ENCODE data around the gene UBXN11.

Gene UBXN11

DNA sequence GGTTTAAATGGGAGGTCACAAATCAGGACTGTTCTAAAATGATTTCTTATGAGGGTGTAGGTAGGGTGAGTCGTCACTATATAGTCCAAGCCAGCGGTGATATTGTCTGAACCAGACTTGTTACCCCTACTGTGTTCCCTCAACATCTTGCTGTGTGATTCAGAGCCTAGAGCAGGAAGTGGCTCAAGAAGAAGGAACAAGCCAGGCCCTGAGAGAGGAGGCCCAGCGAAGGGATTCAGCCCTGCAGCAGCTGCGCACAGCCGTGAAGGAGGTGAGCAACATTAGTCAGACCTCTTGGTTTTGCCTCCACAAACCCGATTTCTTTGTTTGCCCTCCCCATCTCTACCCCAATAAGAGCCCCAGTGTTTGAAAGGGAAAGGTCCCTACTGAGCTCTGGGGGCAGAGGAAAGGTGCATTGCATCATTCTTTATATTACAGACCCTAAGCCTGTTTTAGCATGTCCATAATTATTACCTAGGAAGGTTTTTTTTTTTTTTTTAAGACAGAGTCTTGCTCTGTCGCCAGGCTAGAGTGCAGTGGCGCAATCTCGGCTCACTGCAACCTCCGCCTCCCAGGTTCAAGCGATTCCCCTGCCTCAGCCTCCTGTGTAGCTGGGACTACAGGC is 31.5 kb downstream of the UBXN11 start:
- no peaks in the 10 kb centered on the region; the same call in 1 of the 2 replicates for H3K36me3 ChIP-seq (ENCODE audit: insufficient read depth)
- H3K27ac ChIP-seq = no peak overlapping the region; the same call in 1 of the 2 replicates
- no peak overlapping the region for H3K9ac ChIP-seq
- H3K4me3 ChIP-seq (IDR thresholded peaks at IDR 0.05; ENCODE audit: insufficient read depth, low read depth, low read length) = no peak overlapping the region
- no peaks in the 10 kb centered on the region for H3K79me2 ChIP-seq (ENCODE audit: insufficient read depth, low read depth)
- H3K4me2 ChIP-seq = no peak overlapping the region; the same call in 1 of the 2 replicates
- H4K20me1 ChIP-seq (ENCODE audit: insufficient read depth) = no peaks in the 10 kb centered on the region
- no peaks in the 10 kb centered on the region for H3K27me3 ChIP-seq (ENCODE audit: insufficient read depth, low read depth)
- no peak overlapping the region for H2AFZ ChIP-seq (ENCODE audit: low read depth)
- peaks cover 47% of the 10 kb centered on the region for H3K4me1 ChIP-seq (ENCODE audit: low read depth, poor library complexity, severe bottlenecking)
- TF ChIP-seq, protein P1, sequence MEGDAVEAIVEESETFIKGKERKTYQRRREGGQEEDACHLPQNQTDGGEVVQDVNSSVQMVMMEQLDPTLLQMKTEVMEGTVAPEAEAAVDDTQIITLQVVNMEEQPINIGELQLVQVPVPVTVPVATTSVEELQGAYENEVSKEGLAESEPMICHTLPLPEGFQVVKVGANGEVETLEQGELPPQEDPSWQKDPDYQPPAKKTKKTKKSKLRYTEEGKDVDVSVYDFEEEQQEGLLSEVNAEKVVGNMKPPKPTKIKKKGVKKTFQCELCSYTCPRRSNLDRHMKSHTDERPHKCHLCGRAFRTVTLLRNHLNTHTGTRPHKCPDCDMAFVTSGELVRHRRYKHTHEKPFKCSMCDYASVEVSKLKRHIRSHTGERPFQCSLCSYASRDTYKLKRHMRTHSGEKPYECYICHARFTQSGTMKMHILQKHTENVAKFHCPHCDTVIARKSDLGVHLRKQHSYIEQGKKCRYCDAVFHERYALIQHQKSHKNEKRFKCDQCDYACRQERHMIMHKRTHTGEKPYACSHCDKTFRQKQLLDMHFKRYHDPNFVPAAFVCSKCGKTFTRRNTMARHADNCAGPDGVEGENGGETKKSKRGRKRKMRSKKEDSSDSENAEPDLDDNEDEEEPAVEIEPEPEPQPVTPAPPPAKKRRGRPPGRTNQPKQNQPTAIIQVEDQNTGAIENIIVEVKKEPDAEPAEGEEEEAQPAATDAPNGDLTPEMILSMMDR (conservative IDR thresholded peaks at IDR 0.05; ENCODE audit: low read depth, low read length) = no peak

DNA sequence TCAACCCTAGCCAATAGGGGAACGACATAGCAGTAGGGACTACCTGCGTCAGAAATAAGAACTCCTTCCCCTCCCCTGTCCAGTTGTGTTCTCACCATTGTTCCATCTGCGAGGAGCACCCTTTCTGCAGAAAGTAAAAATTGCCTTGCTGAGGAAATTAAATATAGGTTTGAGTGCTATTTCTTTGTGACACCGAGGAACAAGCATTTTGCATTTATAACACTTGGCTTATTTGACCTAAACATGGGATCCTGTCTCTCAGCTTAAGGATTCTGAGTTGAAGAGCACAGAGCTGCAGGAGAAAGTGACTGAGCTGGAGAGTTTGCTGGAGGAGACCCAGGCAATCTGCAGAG is 37.3 kb downstream of the UBXN11 start:
- H3K4me1 ChIP-seq (ENCODE audit: low read depth, poor library complexity, severe bottlenecking) = no peaks in the 10 kb centered on the region
- no peak overlapping the region for H3K9ac ChIP-seq
- H3K4me2 ChIP-seq = no peak overlapping the region
- no peak overlapping the region for H3K4me3 ChIP-seq (IDR thresholded peaks at IDR 0.05; ENCODE audit: insufficient read depth, low read depth, low read length)
- H3K36me3 ChIP-seq (ENCODE audit: insufficient read depth) = peaks cover 16% of the 10 kb centered on the region; the same call in 1 of the 2 replicates
- H3K27ac ChIP-seq = no peak overlapping the region
- H3K79me2 ChIP-seq (ENCODE audit: insufficient read depth, low read depth) = no peaks in the 10 kb centered on the region
- no peak overlapping the region for H2AFZ ChIP-seq (ENCODE audit: low read depth)
- no peaks in the 10 kb centered on the region for H4K20me1 ChIP-seq (ENCODE audit: insufficient read depth)
- no peaks in the 10 kb centered on the region for H3K27me3 ChIP-seq (ENCODE audit: insufficient read depth, low read depth)
- TF ChIP-seq, protein P1 (conservative IDR thresholded peaks at IDR 0.05; ENCODE audit: low read depth, low read length) = no peak

DNA sequence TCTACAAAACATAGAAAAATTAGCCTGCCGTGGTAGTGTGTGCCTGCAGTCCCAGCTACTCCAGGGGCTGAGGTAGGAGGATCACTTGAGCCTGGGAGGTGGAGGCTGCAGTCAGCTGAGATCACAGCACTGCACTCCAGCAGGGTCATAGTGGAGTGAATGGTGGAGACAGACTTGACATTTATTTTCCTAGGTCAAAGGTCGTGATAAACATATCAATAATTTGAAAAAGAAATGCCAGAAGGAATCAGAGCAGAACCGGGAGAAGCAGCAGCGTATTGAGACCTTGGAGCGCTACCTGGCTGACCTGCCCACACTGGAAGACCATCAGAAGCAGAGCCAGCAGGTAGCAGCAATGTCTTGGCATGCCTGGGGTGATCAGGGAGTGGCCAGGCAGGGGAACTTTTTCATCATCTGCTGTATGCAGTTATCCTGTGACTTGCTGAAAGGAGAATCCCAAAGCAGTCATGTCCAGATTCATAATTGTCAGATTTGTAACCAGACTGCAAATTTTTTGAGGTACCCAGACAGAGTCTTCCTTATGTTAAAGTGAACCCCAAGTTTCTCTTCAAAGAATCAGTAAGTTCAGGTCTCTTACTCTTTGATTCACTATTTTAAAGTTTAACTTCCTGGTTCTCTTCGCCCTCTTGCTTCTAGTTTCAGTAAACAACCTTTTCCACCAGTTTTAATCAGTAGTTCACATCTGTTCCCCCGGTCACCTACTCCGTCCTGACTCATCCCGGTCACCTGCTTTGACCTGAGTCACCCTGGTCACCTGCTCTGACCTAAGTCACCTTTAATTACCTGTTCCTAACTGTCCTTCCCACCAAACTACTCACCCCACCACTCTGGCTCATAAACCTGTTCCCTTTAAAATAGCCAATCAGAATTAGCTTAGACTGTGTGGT is 37.9 kb downstream of the UBXN11 start:
- H3K27ac ChIP-seq = no peak overlapping the region

DNA sequence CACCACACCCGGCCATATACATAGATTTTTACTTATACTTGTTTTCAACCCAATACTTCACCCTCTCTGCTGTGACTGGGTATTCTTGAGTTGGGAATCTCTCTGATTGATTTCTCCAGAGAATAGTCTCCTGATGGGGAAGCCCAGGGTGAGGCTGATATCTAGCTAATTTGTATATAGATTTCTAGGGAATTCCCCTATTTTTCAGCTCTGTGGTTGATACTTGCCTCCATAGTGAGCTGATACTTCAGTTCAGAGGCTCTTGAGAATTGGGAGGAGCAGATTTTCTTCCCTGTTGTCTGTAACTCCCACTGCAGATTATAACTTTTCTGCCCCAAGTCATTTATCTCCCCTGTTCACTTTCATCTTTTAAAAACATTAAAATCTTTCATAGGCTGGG is 41.0 kb downstream of the UBXN11 start:
- H3K4me1 ChIP-seq (ENCODE audit: low read depth, poor library complexity, severe bottlenecking) = no peaks in the 10 kb centered on the region
- no peak overlapping the region for H3K4me3 ChIP-seq (IDR thresholded peaks at IDR 0.05; ENCODE audit: insufficient read depth, low read depth, low read length)
- no peak overlapping the region for H3K9ac ChIP-seq
- no peak overlapping the region for H3K4me2 ChIP-seq
- no peak overlapping the region for H2AFZ ChIP-seq (ENCODE audit: low read depth)
- TF ChIP-seq, protein P1 (conservative IDR thresholded peaks at IDR 0.05; ENCODE audit: low read depth, low read length) = no peak
- H3K27ac ChIP-seq = no peak overlapping the region
- peaks cover 16% of the 10 kb centered on the region; the same call in 1 of the 2 replicates for H3K36me3 ChIP-seq (ENCODE audit: insufficient read depth)
- H4K20me1 ChIP-seq (ENCODE audit: insufficient read depth) = no peaks in the 10 kb centered on the region
- H3K27me3 ChIP-seq (ENCODE audit: insufficient read depth, low read depth) = no peaks in the 10 kb centered on the region
- H3K79me2 ChIP-seq (ENCODE audit: insufficient read depth, low read depth) = no peaks in the 10 kb centered on the region

More for the DNA sequence above, 37.9 kb downstream of the UBXN11 start:
- Histone ChIP-seq H3K4me1 (ENCODE audit: low read depth, poor library complexity, severe bottlenecking) (no peaks in the 10 kb centered on the region), H3K9ac (no peak overlapping the region), H3K4me2 (no peak overlapping the region), H3K36me3 (ENCODE audit: insufficient read depth) (peaks cover 16% of the 10 kb centered on the region; the same call in 1 of the 2 replicates), H3K27me3 (ENCODE audit: insufficient read depth, low read depth) (no peaks in the 10 kb centered on the region), H2AFZ (ENCODE audit: low read depth) (no peak overlapping the region), H3K4me3 (IDR thresholded peaks at IDR 0.05; ENCODE audit: insufficient read depth, low read depth, low read length) (no peak overlapping the region), H4K20me1 (ENCODE audit: insufficient read depth) (no peaks in the 10 kb centered on the region), H3K79me2 (ENCODE audit: insufficient read depth, low read depth) (no peaks in the 10 kb centered on the region)
- TF ChIP-seq, protein P1 (conservative IDR thresholded peaks at IDR 0.05; ENCODE audit: low read depth, low read length) = no peak

All from KMS-11 (cell line).